SU-DHL-6 (cell line): ENCODE results near the gene CHGA.

ENCODE experiments used
- EZH2phosphoT487 ChIP-seq: fragments of 200-600 bp; sonication (generic), shearing (Covaris generic); conservative IDR thresholded peaks from 2 replicates; pipeline ENCODE4 v1.6.1; 2018; ENCODE audit warnings: mild to moderate bottlenecking, antibody characterized with exemption, low read length, moderate library complexity, mixed read lengths
- TF ChIP-seq, protein P1 (sequence below): fragments of 200-600 bp; sonication (generic); IDR thresholded peaks from one replicate; pipeline ENCODE4 v1.5.1; 2017; ENCODE audit warnings: antibody characterized with exemption, mild to moderate bottlenecking, low read length, moderate library complexity; ENCODE audit not compliant: insufficient read depth, poor library complexity, severe bottlenecking

- TF ChIP-seq, protein P1, sequence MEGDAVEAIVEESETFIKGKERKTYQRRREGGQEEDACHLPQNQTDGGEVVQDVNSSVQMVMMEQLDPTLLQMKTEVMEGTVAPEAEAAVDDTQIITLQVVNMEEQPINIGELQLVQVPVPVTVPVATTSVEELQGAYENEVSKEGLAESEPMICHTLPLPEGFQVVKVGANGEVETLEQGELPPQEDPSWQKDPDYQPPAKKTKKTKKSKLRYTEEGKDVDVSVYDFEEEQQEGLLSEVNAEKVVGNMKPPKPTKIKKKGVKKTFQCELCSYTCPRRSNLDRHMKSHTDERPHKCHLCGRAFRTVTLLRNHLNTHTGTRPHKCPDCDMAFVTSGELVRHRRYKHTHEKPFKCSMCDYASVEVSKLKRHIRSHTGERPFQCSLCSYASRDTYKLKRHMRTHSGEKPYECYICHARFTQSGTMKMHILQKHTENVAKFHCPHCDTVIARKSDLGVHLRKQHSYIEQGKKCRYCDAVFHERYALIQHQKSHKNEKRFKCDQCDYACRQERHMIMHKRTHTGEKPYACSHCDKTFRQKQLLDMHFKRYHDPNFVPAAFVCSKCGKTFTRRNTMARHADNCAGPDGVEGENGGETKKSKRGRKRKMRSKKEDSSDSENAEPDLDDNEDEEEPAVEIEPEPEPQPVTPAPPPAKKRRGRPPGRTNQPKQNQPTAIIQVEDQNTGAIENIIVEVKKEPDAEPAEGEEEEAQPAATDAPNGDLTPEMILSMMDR: no peak
- no peak for TF ChIP-seq EZH2phosphoT487
Observed at GRCh38 chr14:92888896-92889295, 34.1 kb upstream of the CHGA start.
